Gastroesophageal sphincter (tissue), 3 donors: Measurements from ENCODE around the gene ASB2.

Experiments
- POLR2A ChIP-seq, 2 donors: fragments of 450-650 bp; IDR thresholded peaks; one replicate each; pipeline ENCODE4 v1.6.1; 2017; ENCODE audit warnings: antibody characterized with exemption in 2 of 2, mild to moderate bottlenecking in 2 of 2, moderate library complexity in 1 of 2
- POLR2AphosphoS5 ChIP-seq: sonication (generic); formaldehyde crosslinking; IDR thresholded peaks from one replicate; pipeline ENCODE4 v1.6.1; 2017; ENCODE audit warnings: antibody characterized with exemption
- TF ChIP-seq, protein P1 (sequence below), 4 experiments: fragments of 200-600 bp in 2 of 4; fragments of 450-650 bp in 2 of 4; sonication (generic) in 1 of 4; IDR thresholded peaks; one replicate each; pipeline ENCODE4 v1.5.1; 2017 to 2019; ENCODE audit warnings: antibody characterized with exemption in 4 of 4, mild to moderate bottlenecking in 2 of 4, moderate library complexity in 2 of 4

DNA sequence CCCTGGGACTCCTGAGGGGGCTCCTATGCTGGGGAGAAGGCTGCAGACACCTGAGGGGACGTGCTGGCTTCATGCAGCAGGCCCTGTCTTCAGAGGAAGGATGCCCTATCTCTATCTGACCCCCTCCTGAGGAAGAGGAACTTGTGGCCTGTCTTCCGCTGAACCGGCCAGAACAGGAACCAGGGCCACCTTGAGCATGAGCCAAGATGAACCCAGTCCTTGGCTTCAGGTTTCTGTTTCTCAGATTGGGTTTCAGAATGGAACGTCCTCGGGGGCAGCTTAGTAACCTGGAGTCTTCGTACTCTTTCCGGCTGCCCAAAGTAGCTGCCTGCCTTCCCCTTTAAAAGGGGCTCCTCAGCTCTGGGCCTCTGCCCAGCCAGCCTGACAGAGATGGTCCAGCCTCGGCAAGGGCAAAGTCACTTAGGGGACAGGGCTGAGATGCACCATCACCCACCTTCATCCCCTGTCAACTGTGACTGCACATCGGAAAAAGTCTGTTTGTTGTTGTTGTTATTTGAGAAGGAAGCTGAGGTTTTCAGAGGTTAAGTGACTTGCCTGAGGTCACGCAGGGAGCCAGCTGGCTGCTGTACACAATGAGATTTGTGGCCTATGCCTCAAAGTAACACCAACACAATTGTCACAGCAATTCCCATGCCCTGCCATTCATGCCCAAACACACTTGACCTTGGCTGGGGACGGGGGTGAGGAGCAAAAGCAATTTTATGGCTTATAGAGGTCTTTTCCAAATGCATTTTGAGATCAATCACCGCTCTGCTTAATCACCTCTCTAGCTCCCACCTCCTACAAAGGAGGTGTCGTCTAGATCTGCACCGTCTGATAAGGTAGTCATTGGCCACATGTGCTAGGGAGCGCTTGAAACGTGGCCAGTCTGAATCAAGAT, 13.4 kb downstream of the ASB2 start:
- no peak for TF ChIP-seq POLR2A (IDR thresholded peaks at IDR 0.05)
- TF ChIP-seq, protein P1, sequence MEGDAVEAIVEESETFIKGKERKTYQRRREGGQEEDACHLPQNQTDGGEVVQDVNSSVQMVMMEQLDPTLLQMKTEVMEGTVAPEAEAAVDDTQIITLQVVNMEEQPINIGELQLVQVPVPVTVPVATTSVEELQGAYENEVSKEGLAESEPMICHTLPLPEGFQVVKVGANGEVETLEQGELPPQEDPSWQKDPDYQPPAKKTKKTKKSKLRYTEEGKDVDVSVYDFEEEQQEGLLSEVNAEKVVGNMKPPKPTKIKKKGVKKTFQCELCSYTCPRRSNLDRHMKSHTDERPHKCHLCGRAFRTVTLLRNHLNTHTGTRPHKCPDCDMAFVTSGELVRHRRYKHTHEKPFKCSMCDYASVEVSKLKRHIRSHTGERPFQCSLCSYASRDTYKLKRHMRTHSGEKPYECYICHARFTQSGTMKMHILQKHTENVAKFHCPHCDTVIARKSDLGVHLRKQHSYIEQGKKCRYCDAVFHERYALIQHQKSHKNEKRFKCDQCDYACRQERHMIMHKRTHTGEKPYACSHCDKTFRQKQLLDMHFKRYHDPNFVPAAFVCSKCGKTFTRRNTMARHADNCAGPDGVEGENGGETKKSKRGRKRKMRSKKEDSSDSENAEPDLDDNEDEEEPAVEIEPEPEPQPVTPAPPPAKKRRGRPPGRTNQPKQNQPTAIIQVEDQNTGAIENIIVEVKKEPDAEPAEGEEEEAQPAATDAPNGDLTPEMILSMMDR (IDR thresholded peaks at IDR 0.05): no peak
- TF ChIP-seq POLR2AphosphoS5: no peak
